Endothelial cell of umbilical vein (primary cell): ENCODE measurements around the gene NELL2. TPM values are rescaled to one million over a fixed set of nuclear protein-coding genes. Genes with fewer than 3 reads are reported as not detected.

Experiments
- BruUV-seq: library from RNA; stranded (reverse); fragments of 400-500 nt; replicated peaks from 2 replicates; lab custom pipeline; 2021; lab: Mats Ljungman, UMichigan
- CTCF ChIA-PET: fragments of 300-600, 350-600 bp; sonication (Branson Sonifier 250); formaldehyde crosslinking; loops from one replicate; lab custom pipeline; 2021; ENCODE audit warnings: antibody characterized with exemption, inconsistent platforms; lab: Charles Lee
- POLR2A ChIA-PET: fragments of 300-600, 350-600 bp; sonication (Branson Sonifier 250); formaldehyde crosslinking; loops from one replicate; lab custom pipeline; 2021; ENCODE audit warnings: antibody characterized with exemption, inconsistent platforms; lab: Charles Lee
- DNase-seq: peaks from one replicate; pipeline ENCODE4 v3.0.0-alpha.2; 2011; ENCODE audit warnings: low read depth, low spot score
- FAIRE-seq: peaks from 2 replicates; lab custom pipeline; 2011; peaks lifted over from hg19 to GRCh38; lab: Jason Lieb, UNC
- H2AFZ ChIP-seq: 2 replicates; pipeline ENCODE4 v1.6.0; 2012; ENCODE audit warnings: low read depth, low read length, control low read depth, inconsistent platforms
- H3K27ac ChIP-seq: 2 replicates; pipeline ENCODE4 v1.5.1; 2011; ENCODE audit warnings: low read depth, mild to moderate bottlenecking, control low read depth, low read length, moderate library complexity; ENCODE audit not compliant: insufficient read depth
- H3K27me3 ChIP-seq, 2 experiments: 2 replicates each; pipeline versions ENCODE4 v1.6.0 to v1.6.1; 2011; ENCODE audit warnings: low read length in 2 of 2, mixed read lengths in 1 of 2; ENCODE audit not compliant: control insufficient read depth in 2 of 2, insufficient read depth in 2 of 2
- H3K36me3 ChIP-seq, 2 experiments: 2 replicates in 1 of 2; 3 replicates in 1 of 2; pipeline ENCODE4 v1.5.1; 2011; ENCODE audit warnings: low read length in 2 of 2, mild to moderate bottlenecking in 1 of 2, moderate library complexity in 1 of 2; ENCODE audit not compliant: control insufficient read depth in 2 of 2, insufficient read depth in 2 of 2; ENCODE audit errors: extremely low read depth in 1 of 2
- H3K4me1 ChIP-seq: 3 replicates; pipeline ENCODE4 v1.5.1; 2011; ENCODE audit warnings: mild to moderate bottlenecking, low read length; ENCODE audit not compliant: control insufficient read depth, insufficient read depth; ENCODE audit errors: extremely low read depth
- H3K4me2 ChIP-seq: 2 replicates; pipeline ENCODE4 v1.6.1; 2011; ENCODE audit warnings: low read length, control low read depth, mixed read lengths; ENCODE audit not compliant: insufficient read depth
- H3K4me3 ChIP-seq, 3 experiments: fragments of 200-600 bp in 1 of 3; sonication (generic), shearing (Covaris generic) in 1 of 3; replicated peaks in 1 of 3; 2 replicates each; pipeline ENCODE4 v1.5.1; 2011 to 2016; ENCODE audit warnings: control low read depth in 3 of 3, low read length in 3 of 3, mild to moderate bottlenecking in 2 of 3, inconsistent platforms in 1 of 3, low read depth in 1 of 3, moderate library complexity in 1 of 3; ENCODE audit not compliant: insufficient read depth in 1 of 3
- H3K79me2 ChIP-seq: 2 replicates; pipeline ENCODE4 v1.6.0; 2012; ENCODE audit warnings: low read length, inconsistent platforms; ENCODE audit not compliant: control insufficient read depth, insufficient read depth
- H3K9ac ChIP-seq: replicated peaks from 2 replicates; pipeline ENCODE3; 2011; ENCODE audit warnings: low read length, control low read depth; ENCODE audit not compliant: insufficient read depth; ENCODE audit errors: extremely low read depth
- H3K9me1 ChIP-seq: replicated peaks from 3 replicates; pipeline ENCODE4 v1.6.0; 2011; ENCODE audit warnings: mild to moderate bottlenecking, low read length; ENCODE audit not compliant: control insufficient read depth, insufficient read depth; ENCODE audit errors: extremely low read depth
- H3K9me3 ChIP-seq: replicated peaks from 2 replicates; pipeline ENCODE4 v1.5.1; 2012; ENCODE audit warnings: low read length, inconsistent platforms; ENCODE audit not compliant: control insufficient read depth, insufficient read depth
- H4K20me1 ChIP-seq: replicated peaks from 2 replicates; pipeline ENCODE3; 2011; ENCODE audit warnings: mild to moderate bottlenecking, low read length; ENCODE audit not compliant: control insufficient read depth, insufficient read depth; ENCODE audit errors: extremely low read depth
- CTCF ChIP-seq, 2 donors: IDR thresholded peaks; 1 replicate in 1 of 2; 2 replicates in 1 of 2; pipeline ENCODE4 v1.5.1; 2011; ENCODE audit warnings: low read length in 2 of 2, mild to moderate bottlenecking in 2 of 2, moderate library complexity in 2 of 2, control low read depth in 1 of 2, inconsistent platforms in 1 of 2, low read depth in 1 of 2; ENCODE audit not compliant: insufficient read depth in 1 of 2; ENCODE audit errors: extremely low read depth in 1 of 2
- EZH2 ChIP-seq: IDR thresholded peaks from 2 replicates; pipeline ENCODE4 v1.6.1; 2012; ENCODE audit warnings: borderline replicate concordance, low read depth, mild to moderate bottlenecking, moderate library complexity, low read length, inconsistent platforms; ENCODE audit not compliant: severe bottlenecking
- FOS ChIP-seq: IDR thresholded peaks from 2 replicates; pipeline ENCODE4 v1.6.1; 2011; ENCODE audit warnings: mild to moderate bottlenecking, low read length, moderate library complexity, borderline replicate concordance; ENCODE audit not compliant: insufficient read depth
- GATA2 ChIP-seq: IDR thresholded peaks from 2 replicates; pipeline ENCODE4 v1.7.0; 2011; ENCODE audit warnings: low read depth, mild to moderate bottlenecking, moderate library complexity, mixed read lengths, low read length; ENCODE audit not compliant: insufficient read length, insufficient read depth
- JUN ChIP-seq: IDR thresholded peaks from 2 replicates; pipeline ENCODE4 v1.6.1; 2011; ENCODE audit warnings: borderline replicate concordance, low read depth; ENCODE audit not compliant: insufficient read length, insufficient read depth
- MYC ChIP-seq: IDR thresholded peaks from one replicate; pipeline ENCODE4 v1.6.1; 2011; ENCODE audit warnings: mild to moderate bottlenecking, low read depth, low read length
- POLR2A ChIP-seq: IDR thresholded peaks from 2 replicates; pipeline ENCODE4 v1.6.1; 2012; ENCODE audit warnings: low read depth, mild to moderate bottlenecking, control low read depth, low read length
- POLR2AphosphoS5 ChIP-seq: IDR thresholded peaks from 2 replicates; pipeline ENCODE4 v1.6.1; 2012; ENCODE audit warnings: low read depth, mild to moderate bottlenecking, control low read depth, low read length, moderate library complexity; ENCODE audit not compliant: insufficient read depth
- dilution Hi-C: fragments of 300-500 bp; cut with MboI; formaldehyde crosslinking; loops from one replicate; pipeline ENCODE4 v1.15.0; 2019; ENCODE audit warnings: low sequenced_read_pairs; ENCODE audit not compliant: extremely low pct_ligation_motif_present
- intact Hi-C: fragments of 100-400 bp; cut with micrococcal nuclease; formaldehyde crosslinking; loops from one replicate; pipeline ENCODE4 v1.10.0; 2022
- polyA plus RNA-seq, 4 experiments: library from polyadenylated mRNA; depleted of rRNA in 3 of 4; stranded (reverse) in 3 of 4; unstranded in 1 of 4; fragments of >200 nt; gene quantifications; 2 replicates each; pipeline versions ENCODE4 v1.2.1 to v1.2.3, GENCODE V29; 2011 to 2012; ENCODE audit warnings: missing spikeins in 1 of 4
- total RNA-seq: library from RNA; stranded (reverse); gene quantifications from 2 replicates; pipeline ENCODE4 v1.2.3, GENCODE V29; 2021
- TF ChIP-seq, protein P1 (sequence below): IDR thresholded peaks from 2 replicates; pipeline ENCODE4 v1.6.1; 2011; ENCODE audit not compliant: insufficient read depth, insufficient read length

Gene NELL2
- total and polyA plus RNA-seq, 2 donors (not counting 3 experiments of a cell fraction or from before 2014, with no cell fraction given), result 0.11 to 0.49 TPM

DNA sequence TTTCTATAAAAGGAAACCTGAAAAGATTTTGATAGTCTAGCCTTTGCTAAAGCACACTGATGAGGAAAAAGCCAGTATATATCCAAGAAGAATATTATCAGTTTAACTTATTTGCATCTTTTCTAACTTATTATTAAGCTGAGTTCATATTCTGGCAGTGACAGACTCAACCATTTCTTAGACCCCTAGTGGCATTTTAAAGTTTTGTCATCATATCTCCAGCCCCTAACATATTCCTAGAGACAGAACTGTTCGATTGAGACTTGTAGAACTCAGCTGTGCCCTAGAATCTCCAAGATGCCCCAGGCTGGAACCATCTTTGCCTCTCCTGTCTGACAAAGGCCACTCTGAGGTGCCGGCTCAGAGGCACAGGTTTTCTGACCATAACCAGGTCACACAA lies 365.6 kb downstream of the NELL2 start:
- no peaks in the 10 kb centered on the region for H3K36me3 ChIP-seq
- no peak for FAIRE-seq
- no peak overlapping the region for H3K27ac ChIP-seq
- no peaks in the 10 kb centered on the region for H3K79me2 ChIP-seq
- H3K9me3 ChIP-seq, result no peaks in the 10 kb centered on the region
- CTCF ChIA-PET, result no interaction called here
- no peak overlapping the region for H3K9ac ChIP-seq
- H3K9me1 ChIP-seq, result no peaks in the 10 kb centered on the region
- dilution Hi-C loops (no loop called here), intact Hi-C loops (no loop called here)
- H3K4me2 ChIP-seq, result no peak overlapping the region
- H3K4me1 ChIP-seq, result no peaks in the 10 kb centered on the region
- no TSS peak for BruUV-seq
- no peak for DNase-seq
- no peak overlapping the region for H2AFZ ChIP-seq
- H4K20me1 ChIP-seq, result no peaks in the 10 kb centered on the region
- POLR2A ChIA-PET, result no interaction called here
- no peak for TF ChIP-seq JUN
- no peak for TF ChIP-seq FOS
- TF ChIP-seq MYC, result no peak
- TF ChIP-seq POLR2A, result no peak
- no peak for TF ChIP-seq CTCF (IDR thresholded peaks at IDR 0.05; ENCODE audit: extremely low read depth in 1 of 2, insufficient read depth in 1 of 2, low read depth in 1 of 2, low read length in 2 of 2)
- TF ChIP-seq EZH2, result no peak
- TF ChIP-seq, protein P1, sequence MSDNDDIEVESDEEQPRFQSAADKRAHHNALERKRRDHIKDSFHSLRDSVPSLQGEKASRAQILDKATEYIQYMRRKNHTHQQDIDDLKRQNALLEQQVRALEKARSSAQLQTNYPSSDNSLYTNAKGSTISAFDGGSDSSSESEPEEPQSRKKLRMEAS, result no peak
- no peak for TF ChIP-seq POLR2AphosphoS5
- no peak for TF ChIP-seq GATA2
- H3K27me3 ChIP-seq, result no peaks in the 10 kb centered on the region
- H3K4me3 ChIP-seq, result no peak overlapping the region
